ENCODE measurements around the gene PTDSS2.
"Not testable (repeated sequence)": the region's sequence is repeated elsewhere in the genome, so short reads cannot be mapped to it uniquely, and the experiment has no call there.

PTDSS2 gene

DNA sequence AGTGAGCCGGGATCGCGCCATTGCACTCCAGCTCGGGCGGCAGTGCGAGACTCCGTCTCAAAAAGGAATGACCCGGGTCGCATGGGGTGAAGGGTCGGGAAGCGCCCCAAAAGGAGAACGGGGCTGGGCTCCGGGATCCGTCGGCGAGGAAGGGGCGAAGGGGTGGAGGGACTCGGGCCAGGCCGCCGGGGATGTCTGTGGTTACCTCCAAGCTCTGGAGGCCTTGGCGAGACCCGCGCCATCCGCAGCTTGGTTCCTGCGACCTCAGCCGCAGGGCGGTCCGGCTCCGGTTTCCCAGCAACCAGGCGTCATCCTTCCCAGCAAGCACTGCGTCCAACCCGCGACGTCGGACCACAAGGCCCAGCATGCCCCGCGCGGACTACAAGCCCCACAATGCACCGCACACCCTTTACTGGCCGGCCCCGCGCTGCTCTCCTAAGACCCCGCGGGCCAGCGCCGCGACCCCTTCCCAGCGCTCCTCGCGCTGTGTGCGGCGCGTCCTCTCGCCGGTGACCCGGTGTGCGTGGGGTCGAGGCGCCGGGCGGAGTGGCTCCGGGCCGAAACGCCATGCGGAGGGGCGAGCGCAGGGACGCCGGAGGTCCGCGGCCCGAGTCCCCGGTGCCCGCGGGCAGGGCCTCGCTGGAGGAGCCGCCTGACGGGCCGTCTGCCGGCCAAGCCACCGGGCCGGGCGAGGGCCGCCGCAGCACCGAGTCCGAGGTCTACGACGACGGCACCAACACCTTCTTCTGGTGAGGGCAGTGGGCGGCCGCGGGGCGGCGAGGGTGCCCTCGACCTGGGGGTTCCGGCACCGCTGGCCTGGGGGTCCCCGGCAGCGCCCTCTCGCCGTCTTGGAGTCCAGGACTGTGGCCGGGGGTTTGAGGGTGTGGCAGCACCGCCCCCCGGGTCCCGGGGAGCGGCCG, at the start of gene PTDSS2:
Gene PTDSS2, plus strand, starts transcription at position 391 of the 920 bp plus-strand sequence. Its CDS starts 177 bp downstream, at position 568.
- peak; percentile 74 for FAIRE-seq

DNA sequence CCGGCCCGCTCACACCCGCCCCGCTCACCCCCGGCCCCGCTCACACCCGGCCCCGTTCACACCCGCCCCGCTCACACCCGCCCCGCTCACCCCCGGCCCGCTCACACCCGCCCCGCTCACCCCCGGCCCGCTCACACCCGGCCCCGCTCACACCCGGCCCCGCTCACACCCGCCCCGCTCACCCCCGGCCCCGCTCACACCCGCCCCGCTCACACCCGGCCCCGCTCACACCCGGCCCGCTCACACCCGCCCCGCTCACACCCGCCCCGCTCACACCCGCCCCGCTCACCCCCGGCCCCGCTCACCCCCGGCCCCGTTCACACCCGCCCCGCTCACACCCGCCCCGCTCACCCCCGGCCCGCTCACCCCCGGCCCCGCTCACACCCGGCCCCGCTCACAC, 48.9 kb upstream of the PTDSS2 start:
- FAIRE-seq, result not testable (repeated sequence)

DNA sequence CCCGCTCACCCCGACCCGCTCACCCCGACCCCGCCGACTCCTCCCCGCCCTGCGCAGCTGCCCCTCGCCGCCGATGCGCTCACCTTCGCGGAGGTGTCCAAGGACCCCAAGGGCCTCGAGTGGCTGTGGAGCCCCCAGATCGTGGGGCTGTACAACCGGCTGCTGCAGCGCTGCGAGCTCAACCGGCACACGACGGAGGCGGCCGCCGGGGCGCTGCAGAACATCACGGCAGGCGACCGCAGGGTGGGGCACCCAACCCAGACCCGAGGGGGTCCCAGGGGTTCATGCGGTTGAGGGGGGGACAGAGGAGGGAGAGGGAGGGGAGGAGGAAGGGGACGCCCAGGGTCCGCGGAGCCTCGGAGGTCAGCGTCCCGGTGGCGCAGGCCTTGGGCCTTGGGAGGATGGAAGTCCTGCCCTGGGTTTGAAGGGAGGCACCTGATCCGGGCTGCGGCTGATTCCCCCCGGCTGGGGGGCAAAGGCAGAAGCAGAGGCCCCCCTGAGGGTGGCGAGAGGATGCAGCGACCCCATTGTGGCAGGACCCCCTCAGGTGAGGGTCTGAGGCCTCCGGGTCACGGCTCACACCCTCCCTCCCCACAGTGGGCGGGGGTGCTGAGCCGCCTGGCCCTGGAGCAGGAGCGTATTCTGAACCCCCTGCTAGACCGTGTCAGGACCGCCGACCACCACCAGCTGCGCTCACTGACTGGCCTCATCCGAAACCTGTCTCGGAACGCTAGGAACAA, 46.9 kb upstream of the PTDSS2 start:
- FAIRE-seq, result no peak

DNA sequence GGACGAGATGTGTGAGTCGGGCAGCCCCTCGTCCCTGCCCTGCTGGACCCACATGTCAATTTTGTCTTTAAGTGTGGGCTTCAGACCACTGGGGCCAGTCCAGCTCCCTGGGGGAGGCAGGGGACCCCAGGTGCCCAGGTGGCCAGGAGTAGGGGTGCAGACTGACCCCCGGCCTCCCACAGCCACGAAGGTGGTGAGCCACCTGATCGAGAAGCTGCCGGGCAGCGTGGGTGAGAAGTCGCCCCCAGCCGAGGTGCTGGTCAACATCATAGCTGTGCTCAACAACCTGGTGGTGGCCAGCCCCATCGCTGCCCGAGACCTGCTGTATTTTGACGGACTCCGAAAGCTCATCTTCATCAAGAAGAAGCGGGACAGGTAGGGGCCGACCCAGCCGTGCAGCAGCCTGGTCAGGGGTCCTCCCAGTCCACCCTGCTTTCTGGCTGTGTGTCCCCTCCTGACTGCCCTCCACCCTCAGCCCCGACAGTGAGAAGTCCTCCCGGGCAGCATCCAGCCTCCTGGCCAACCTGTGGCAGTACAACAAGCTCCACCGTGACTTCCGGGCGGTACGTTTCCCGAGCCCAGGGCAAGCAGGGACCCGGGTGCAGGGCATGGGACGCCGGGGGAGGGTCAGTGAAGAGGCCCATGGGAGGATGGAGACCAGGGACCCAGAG, 46.2 kb upstream of the PTDSS2 start:
- FAIRE-seq, result no peak

DNA sequence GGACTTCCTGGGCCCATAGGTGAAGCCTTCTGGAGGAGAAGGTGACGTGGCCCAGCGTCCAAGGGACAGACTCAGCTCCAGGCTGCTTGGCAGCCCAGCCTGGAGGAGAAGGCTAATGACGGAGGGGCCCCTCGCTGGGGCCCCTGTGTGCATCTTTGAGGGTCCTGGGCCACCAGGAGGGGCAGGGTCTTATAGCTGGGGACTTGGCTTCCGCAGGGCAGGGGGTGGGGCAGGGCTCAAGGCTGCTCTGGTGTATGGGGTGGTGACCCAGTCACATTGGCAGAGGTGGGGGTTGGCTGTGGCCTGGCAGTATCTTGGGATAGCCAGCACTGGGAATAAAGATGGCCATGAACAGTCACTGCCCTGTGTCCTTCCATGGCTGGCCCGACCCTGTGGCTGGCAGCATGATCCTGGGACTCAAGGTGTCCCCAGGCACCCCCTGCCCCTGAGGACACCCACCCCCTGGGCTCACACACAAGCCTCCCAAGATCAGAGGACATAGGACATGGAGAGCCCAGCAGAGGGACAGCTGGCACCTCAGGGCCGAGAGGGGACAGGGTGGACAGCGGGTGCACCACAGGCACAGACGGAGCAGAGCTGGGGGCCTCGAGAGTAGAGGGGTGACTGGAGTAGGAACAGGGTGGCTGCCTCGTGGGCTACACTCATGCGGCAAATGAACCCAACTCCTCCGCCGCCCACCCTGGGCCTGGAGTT, 45.4 kb upstream of the PTDSS2 start:
- FAIRE-seq, result no peak

DNA sequence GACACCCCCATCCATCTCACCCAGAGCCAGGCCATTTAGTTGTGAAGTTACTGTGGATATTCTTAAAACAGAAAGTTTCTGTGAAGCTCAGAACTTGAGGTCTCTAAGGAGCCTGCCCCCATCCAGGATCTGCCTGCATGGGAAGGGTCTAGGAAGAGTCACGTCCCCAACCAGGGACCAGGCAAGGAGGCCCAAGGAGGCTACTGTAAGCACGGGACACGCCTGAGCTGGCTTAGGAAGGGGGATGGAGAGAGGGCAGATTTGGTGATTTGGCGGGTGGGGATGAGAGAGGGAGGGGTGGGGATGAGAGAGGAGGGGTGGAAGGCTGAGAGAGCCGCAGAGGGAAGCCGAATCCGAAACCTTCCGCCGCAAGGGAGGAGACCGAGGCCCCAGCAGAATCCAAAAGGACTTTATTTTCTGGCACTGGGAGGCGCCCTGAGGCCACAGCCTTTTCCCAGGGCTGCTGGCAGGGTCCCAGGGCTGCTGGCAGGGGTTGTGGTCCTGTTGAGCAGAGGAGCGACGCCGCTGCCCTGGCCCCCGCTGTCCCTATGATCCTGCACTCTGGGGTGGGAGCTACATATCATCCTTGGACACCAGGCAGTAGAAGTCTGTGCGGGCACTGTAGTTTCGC, 44.6 kb upstream of the PTDSS2 start:
- FAIRE-seq, result no peak

DNA sequence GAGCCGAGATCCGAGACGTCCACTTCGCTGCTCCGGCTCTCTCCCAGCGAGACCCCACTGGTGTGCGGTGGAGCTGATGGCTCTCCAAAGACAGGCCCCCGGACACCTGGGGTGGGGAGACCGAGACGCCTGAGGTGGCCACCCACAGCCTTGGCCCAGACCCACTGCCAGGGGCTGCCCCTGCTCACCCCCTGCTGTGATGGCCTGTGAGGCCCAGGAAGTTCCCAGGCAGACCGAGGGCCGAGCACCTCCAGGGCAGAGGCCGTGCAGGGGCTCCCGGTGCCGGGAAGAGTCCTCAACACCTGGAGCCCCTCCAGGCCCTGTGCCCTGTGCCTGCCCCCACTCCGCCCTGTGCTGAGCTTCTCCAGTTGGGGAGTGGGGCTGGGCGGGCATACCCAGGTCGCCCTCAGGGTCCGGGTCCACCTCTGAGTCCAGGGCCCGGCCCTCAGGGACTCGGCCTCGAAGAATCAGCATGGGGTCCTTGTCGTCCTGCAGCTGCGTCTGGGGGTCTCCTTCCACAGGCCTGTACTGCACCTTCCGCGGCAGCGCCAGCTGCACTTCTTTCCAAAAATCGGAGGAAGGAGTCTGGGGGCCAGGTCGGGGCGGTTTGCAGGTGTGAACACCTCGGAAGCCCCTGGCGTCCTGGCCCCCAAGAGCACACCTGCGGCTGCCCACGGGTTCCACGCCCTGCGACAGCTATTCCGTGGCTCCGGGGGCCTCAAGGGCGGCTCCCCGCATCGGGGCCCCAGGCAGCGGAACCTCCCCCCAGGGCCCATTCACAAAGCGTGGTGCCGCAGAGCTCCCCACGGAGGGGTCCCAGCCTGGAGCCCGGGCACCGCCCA, 43.9 kb upstream of the PTDSS2 start:
- no peak for FAIRE-seq

DNA sequence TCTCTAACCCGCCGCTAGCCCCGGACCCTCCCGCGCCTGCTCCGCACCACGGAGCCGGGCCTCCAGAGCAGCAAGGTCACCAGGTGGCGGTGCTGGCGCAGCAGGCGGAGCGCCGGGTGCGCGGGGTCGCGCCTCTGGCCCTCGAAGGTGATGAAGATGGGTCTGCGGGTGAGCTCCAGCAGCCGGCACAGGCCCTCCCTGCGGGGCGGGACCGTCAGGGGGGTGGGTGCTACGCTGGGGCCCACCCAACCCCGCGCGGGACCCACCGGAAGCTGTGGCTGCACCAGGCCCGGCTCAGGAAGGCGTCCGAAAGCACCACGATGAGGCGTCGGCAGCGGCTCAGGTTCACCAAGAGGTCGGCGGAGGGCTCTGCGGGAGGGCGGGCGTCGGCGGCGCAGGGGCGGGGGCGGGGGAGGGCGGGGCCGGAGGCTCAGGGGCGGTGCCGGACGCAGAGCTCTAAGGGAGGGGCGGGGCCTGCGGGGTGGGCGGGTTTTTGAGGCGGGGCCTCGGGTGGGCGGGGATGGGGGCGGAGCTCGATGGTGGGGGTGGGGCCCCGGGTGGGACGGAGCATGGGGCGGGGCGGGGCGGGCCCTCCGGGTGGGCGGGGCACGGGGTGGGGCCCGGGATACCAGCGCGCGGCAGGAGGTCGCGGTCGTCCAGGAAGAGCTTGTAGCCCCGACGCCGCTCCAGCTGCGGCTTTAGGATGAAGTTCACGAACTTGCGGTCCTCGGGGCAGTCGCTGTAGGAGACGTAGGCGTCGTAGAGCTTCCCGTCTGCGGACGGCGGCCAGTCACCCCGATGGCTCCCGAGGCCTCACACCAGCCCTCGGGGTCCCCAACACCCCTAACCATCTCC, 43.1 kb upstream of the PTDSS2 start:
- no peak for FAIRE-seq

DNA sequence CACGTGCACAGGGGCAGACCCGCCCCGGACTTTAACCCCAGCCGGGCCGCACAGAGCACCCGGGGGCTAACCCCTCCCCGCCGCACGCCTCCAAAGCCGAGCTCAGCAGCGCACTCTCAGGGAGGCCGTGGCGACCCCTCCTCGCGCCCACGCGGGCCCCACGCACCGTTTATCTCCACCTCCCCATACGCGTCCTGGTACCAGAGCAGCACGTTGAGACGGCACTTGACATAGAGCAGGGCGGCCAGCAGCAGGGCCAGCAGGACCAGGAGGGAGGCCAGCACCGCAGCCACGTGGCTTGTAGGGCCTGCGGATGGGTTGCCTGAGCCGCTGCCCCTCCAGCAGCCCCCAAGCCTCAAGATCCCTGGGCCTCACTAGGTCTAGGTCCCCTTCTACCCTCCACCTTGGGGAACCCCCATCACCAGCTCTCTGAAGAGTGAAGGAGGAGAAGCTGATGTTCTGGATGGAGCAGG, 42.4 kb upstream of the PTDSS2 start:
- FAIRE-seq, result no peak

DNA sequence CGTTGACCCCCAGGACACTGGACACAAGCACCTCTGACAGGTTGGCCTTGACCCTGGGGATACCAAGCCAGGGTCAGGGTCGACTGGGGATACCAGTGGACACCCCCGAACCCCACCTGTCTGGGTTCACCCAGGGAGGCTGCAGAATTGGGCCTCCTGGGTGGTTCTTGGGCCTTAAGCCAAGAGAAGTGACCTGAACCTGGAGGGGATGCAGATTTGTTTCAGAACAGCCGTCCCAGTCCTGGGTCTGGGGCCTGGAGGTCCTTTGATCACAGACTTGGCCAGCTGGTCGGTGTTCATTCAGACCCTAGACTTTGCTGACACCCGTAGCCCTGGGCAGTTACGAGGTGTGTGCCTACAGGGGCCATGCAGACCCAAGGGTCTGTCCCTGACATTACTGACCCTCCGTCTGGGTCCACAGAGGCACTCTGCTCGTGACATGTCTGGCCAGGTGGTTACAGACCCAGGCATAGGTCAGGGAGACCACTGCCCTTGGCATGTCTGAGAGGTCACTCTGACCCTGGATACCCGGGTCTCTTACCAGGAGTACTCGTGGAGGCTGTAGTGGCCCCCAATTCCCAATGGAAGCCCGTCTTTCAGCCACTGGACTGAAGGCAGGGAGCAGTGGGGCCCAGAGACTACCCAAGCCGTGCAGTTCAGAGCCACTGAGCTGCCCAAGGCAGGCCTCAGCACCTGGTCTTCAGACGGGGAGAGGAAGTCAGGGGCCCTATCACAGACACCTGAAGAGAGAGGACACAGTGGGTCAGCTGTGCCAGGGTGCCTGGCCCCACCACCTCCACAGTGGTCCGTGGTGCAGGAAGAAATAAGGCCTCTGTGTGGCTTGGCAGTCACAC, 41.7 kb upstream of the PTDSS2 start:
- FAIRE-seq, result no peak

DNA sequence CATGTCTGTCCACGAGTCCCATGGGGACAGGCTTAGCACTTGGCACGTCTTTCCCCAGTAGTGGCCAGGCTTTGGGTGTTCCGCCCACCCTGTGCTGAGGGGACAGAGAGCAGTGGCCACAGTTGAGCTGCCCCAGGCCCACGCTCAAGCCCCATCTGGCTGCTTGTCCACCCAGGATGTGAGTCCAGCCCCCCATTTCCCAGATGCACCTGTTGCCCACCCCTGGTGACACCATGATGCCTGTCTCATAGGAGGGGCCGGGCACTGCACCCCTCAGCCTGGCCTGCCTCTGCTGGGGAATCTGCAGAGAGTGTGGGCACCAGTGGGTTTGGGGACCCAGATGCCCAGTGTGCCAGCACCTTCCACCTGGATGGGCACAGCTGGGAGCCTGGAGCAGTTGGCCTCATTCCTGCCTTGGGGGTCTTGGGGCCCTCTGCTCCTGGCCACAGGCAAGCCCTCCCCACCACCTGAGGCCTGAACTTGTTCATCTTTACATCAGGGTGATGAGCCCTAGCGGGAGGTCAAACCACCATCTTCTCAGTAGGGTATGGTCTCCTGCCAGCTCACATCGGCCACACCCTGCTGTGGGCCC, 41.0 kb upstream of the PTDSS2 start:
- FAIRE-seq, result no peak

DNA sequence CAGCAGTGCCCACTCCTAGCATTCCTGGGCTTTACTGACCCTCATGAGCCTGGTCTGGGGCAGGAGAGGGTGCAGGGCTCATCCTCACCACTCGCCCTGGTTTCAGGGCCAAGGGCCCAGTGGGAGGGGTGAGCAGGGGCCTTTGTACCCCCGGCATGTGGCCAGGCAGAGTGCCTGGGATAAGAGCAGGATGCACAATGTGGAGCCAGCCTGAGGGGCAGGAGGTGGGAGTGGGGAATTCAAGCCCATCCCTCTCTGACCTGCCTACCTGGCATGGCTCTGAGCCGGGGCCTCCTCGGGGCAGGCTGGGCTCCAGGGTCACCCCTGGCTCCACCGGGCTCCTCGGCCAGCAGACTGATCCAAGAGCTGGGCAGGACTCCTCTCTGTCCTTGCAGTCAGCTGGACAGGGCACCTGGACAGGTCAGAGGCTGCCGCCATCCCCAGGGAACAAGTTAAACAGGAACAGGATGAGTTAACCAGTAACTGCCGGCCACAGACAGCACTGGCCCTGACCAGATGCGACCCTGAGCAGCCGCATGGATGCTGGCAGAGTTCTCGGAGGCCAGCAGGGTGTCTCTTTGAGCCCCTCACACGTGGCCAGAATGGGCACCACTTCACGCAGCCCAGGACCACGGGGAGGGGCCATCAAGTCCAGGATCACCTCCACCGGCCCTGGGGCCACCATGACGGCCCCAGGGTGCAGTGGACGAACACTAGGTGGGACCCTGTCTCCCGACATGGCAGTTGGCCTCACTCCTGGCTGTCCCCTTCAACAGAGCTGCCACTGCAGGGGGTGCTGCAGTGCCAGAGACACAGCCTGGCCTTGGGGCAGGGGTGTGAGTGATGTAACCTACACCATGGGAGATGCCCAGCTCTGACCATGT, 40.2 kb upstream of the PTDSS2 start:
- FAIRE-seq, result no peak

DNA sequence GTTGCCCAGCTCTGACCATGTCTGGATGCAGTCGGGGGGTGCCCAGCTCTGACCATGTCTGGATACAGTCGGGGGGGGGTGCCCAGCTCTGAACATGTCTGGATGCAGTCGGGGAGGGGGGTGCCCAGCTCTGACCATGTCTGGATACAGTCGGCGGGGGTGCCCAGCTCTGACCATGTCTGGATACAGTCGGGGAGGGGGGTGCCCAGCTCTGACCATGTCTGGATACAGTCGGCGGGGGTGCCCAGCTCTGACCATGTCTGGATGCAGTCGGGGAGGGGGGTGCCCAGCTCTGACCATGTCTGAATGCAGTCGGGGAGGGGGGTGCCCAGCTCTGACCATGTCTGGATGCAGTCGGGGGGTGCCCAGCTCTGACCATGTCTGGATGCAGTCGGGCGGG, 39.4 kb upstream of the PTDSS2 start:
- FAIRE-seq, result not testable (repeated sequence)

DNA sequence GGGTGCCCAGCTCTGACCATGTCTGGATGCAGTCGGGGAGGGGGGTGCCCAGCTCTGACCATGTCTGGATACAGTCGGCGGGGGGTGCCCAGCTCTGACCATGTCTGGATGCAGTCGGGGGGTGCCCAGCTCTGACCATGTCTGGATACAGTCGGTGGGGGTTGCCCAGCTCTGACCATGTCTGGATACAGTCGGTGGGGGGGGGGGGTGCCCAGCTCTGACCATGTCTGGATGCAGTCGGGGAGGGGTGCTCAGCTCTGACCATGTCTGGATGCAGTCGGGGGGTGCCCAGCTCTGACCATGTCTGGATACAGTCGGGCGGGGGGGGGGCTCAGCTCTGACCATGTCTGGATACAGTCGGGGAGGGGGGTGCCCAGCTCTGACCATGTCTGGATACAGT, 38.6 kb upstream of the PTDSS2 start:
- not testable (repeated sequence) for FAIRE-seq

DNA sequence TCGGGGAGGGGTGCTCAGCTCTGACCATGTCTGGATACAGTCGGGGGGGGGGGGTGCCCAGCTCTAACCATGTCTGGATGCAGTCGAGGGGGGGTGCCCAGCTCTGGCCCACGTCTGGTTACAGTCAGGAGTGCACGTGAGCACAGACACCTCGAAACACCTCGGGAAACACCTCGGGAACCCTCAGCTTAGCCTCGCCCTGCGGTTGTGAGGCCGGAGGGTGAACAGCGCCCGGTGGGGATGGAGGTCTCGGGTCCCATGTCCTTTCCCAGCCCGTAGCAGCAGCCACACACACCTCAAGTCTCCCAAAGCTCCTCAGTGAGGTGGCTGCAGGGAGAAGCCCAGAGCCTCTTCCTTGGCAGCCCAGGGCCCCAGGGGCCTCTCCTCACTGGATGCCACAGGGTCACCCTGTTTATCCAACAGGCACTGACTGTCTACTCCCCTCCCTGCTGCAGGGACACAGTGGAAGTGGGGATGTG, 37.4 kb upstream of the PTDSS2 start:
- FAIRE-seq, result no peak

DNA sequence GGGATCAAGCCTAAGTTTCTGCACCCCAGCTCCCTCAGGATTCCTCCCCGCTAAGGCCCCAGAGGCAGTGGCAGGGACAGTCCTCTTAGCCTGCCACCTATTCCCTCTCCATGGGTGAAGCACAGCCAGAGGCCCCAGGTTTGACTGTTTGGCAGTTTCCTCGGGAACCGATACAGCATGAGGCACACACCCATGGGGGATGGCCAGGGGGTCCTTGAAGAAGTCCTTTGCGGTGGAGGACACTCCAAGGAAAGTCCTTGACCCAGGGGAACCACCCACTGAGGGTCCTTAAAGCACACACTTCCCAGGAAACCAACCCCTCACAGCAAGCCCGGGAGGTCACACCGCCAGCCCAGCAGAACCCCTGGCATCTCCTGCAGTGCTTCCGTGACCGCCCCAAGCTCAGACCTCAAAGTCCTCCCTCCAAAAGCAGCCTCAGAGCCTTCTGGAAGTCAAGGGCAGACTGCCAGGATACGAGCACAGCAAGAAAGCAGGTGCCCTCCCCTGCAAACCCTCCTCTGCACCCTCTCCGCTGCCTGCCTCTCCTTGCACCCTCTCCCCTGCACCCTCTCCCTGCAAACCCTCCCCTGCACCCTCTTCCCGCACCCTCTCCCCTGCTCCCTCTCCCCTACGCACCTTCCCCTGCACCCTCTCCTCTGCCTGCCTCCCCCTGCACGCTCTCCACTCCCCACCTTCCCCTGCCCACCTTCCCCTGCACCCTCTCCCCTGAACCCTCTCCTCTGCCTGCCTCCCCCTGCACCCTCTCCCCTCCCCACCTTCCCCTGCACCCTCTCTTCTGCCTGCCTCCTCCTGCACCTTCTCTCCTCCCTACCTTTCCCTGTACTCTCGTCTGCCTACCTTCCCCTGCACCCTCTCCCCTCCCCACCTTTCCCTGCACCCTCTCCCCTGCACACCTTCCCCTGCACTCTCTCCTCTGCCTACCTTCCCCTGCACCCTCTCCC, 36.7 kb upstream of the PTDSS2 start:
- FAIRE-seq, result no peak
